Left ventricle myocardium inferior (tissue), 1 donor: ENCODE results near the gene DIPK2A. TPM values are rescaled to one million over a fixed set of nuclear protein-coding genes. Genes with fewer than 3 reads are reported as not detected.
A peak's percentile ranks its signal among the peaks of the same experiment; 100 is the strongest.

ENCODE experiments used
- DNase-seq: peaks from one replicate; pipeline ENCODE4 v3.0.0-alpha.2; 2020
- H3K27ac ChIP-seq: fragments of 200-600 bp; replicated peaks from 2 replicates; pipeline ENCODE4 v1.8.0; 2021
- H3K27me3 ChIP-seq: fragments of 200-600 bp; 2 replicates; pipeline ENCODE4 v1.8.0; 2021; ENCODE audit warnings: low read depth
- H3K36me3 ChIP-seq: fragments of 200-600 bp; 2 replicates; pipeline ENCODE4 v1.8.0; 2021
- H3K4me1 ChIP-seq: fragments of 200-600 bp; 2 replicates; pipeline ENCODE4 v1.8.0; 2021
- H3K4me3 ChIP-seq: fragments of 200-600 bp; 2 replicates; pipeline ENCODE4 v1.8.0; 2021; ENCODE audit warnings: mild to moderate bottlenecking, moderate library complexity
- H3K9me3 ChIP-seq: fragments of 200-600 bp; replicated peaks from 2 replicates; pipeline ENCODE4 v1.8.0; 2021
- intact Hi-C: fragments of 100-400 bp; cut with micrococcal nuclease; formaldehyde crosslinking; loops from one replicate; pipeline ENCODE4 v1.11.0; 2022
- total RNA-seq: library from RNA; stranded (reverse); fragmentation: NEBNext Ultra II Directional; extraction: Animal tissue kit (Norgen Biotek cat#: 25700); gene quantifications from one replicate; pipeline ENCODE4 v1.2.1, GENCODE V29; 2021
- TF ChIP-seq, protein P1 (sequence below): fragments of 200-600 bp; IDR thresholded peaks from 2 replicates; pipeline ENCODE4 v1.8.0; 2021; ENCODE audit warnings: antibody characterized with exemption, mild to moderate bottlenecking, borderline replicate concordance
- donor health status: DM: no; HTN: yes; CAD: no; lungs with severe emphysema.

The DIPK2A gene
- total RNA-seq, 1 donor from 2014 or later = 8.4 TPM

DNA sequence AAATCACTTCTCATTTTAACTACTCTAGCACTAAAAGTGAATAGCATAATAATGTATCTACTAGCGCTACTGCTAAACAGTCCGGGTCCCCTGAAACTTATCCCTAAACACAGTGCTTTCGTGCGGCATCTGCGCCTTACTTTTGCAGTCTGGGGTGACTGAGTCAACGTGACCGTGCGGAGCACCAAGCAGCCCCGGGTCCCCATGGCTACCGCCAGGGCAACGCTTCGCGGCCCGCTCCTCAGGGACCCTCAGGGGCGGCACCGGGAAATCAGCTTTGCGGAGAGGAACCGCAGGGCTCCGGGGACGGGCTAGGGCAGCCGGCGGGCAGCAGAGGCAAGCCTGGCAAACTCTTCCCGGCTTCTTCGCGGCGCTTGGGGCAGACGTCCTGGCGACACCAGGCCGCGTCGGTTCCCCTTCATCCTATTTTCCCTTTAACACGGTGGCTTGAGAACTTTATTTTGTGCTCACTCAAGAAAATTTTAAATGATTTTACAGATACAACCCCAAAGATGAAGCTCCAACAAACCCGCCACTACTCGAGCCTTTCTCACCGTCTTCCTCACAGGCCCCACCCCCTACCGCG, 757 bp upstream of the DIPK2A start:
- peak; percentile 35 for DNase-seq
- no peaks in the 10 kb centered on the region for H3K36me3 ChIP-seq
- H3K4me3 ChIP-seq = peak overlapping the region; percentile 96
- peak overlapping the region; percentile 99 for H3K27ac ChIP-seq
- H3K27me3 ChIP-seq = no peaks in the 10 kb centered on the region
- no peaks in the 10 kb centered on the region for H3K9me3 ChIP-seq
- TF ChIP-seq, protein P1, sequence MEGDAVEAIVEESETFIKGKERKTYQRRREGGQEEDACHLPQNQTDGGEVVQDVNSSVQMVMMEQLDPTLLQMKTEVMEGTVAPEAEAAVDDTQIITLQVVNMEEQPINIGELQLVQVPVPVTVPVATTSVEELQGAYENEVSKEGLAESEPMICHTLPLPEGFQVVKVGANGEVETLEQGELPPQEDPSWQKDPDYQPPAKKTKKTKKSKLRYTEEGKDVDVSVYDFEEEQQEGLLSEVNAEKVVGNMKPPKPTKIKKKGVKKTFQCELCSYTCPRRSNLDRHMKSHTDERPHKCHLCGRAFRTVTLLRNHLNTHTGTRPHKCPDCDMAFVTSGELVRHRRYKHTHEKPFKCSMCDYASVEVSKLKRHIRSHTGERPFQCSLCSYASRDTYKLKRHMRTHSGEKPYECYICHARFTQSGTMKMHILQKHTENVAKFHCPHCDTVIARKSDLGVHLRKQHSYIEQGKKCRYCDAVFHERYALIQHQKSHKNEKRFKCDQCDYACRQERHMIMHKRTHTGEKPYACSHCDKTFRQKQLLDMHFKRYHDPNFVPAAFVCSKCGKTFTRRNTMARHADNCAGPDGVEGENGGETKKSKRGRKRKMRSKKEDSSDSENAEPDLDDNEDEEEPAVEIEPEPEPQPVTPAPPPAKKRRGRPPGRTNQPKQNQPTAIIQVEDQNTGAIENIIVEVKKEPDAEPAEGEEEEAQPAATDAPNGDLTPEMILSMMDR = peak; percentile 28
- intact Hi-C loops = no loop called here
- H3K4me1 ChIP-seq = peaks cover 45% of the 10 kb centered on the region

DNA sequence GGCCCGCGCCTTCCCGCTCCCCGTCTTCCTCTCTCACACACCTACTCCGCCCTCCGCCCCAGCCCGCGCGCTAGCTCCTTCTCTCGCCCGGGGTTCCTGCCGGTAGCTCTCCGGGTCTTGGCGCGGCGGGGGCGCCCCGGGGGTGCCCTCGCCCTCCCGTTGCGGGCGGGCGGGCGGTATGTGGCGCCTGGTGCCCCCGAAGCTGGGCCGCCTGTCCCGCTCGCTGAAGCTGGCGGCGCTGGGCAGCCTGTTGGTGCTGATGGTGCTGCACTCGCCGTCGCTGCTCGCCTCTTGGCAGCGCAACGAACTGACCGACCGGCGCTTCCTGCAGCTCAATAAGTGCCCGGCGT, 507 bp downstream of the DIPK2A start:
- Histone ChIP-seq H3K4me3 (peak overlapping the region; percentile 96), H3K9me3 (no peaks in the 10 kb centered on the region), H3K27ac (peak overlapping the region; percentile 99), H3K4me1 (peaks cover 50% of the 10 kb centered on the region), H3K27me3 (no peaks in the 10 kb centered on the region), H3K36me3 (no peaks in the 10 kb centered on the region)
- TF ChIP-seq, protein P1 = no peak
- no peak for DNase-seq
- intact Hi-C loops = no loop called here

DNA sequence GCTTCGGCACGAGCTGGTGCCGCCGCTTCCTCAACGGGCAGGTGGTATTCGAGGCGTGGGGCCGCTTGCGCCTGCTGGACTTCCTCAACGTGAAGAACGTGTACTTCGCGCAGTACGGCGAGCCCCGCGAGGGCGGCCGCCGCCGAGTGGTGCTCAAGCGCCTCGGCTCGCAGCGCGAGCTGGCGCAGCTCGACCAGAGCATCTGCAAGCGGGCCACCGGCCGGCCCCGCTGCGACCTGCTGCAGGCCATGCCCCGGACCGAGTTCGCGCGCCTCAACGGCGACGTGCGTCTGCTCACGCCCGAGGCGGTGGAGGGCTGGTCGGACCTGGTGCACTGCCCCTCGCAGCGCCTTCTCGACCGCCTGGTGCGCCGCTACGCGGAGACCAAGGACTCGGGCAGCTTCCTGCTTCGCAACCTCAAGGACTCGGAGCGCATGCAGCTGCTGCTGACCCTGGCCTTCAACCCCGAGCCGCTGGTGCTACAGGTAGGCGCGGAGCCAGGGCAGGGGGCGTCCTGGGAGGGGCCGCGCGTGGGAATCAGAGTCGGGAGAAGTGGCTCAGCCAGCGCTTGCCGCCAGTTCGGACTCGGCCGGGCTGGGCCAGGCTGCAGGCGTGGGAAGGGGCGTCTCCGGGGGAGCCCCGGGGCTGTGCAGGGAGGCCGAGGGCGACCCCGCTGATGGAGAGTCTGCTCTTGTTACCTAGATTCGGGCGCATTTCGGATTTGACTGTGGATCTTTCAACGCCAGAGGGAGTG, 1.1 kb downstream of the DIPK2A start:
- Histone ChIP-seq H3K9me3 (no peaks in the 10 kb centered on the region), H3K36me3 (no peaks in the 10 kb centered on the region), H3K4me1 (peaks cover 50% of the 10 kb centered on the region), H3K4me3 (peak overlapping the region; percentile 96), H3K27ac (peak overlapping the region; percentile 99), H3K27me3 (no peaks in the 10 kb centered on the region)
- peak; percentile 70 for DNase-seq
- intact Hi-C loops = no loop called here
- TF ChIP-seq, protein P1 = peak; percentile 62

DNA sequence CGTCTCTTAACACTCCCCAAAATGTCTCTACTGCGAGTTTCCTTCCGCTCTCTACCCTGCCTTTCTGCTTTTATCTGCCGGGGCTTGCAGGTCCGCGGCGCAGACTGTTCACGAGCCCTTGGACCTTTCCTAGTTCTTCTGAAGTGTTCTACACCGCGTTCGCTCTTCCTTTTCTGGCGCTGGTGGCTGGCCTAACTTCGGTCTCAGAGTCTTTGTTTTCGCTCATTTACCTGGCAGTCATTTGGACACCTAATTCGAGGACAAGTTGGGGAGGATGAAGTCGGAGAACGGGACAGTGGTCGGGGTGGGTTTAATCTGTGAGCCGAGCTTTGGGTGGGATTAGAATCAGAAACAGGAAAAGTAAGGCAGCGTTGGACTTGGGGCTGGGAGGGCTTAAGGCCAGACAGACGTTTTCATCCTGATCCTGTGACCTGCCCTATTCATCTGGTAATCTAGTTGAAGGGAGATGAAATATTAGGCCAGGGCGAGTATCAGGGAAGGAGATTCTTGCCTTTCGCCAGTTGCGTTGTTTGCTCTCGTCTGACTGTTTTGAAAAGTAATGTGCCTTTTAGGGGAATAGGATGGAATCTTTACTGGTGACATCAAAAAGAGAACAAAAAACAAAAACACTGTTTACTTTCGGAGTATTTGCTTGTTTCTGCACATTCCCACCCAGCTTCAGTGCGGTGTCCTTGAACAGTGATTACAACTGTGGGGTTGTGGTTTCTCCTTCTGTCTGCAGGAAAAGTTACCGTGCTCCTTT, 1.8 kb downstream of the DIPK2A start:
- peak overlapping the region; percentile 96 for H3K4me3 ChIP-seq
- DNase-seq = no peak
- H3K9me3 ChIP-seq = no peaks in the 10 kb centered on the region
- peaks cover 50% of the 10 kb centered on the region for H3K4me1 ChIP-seq
- H3K36me3 ChIP-seq = no peaks in the 10 kb centered on the region
- H3K27me3 ChIP-seq = no peaks in the 10 kb centered on the region
- intact Hi-C loops = no loop called here
- H3K27ac ChIP-seq = peak overlapping the region; percentile 99
- TF ChIP-seq, protein P1 = no peak

DNA sequence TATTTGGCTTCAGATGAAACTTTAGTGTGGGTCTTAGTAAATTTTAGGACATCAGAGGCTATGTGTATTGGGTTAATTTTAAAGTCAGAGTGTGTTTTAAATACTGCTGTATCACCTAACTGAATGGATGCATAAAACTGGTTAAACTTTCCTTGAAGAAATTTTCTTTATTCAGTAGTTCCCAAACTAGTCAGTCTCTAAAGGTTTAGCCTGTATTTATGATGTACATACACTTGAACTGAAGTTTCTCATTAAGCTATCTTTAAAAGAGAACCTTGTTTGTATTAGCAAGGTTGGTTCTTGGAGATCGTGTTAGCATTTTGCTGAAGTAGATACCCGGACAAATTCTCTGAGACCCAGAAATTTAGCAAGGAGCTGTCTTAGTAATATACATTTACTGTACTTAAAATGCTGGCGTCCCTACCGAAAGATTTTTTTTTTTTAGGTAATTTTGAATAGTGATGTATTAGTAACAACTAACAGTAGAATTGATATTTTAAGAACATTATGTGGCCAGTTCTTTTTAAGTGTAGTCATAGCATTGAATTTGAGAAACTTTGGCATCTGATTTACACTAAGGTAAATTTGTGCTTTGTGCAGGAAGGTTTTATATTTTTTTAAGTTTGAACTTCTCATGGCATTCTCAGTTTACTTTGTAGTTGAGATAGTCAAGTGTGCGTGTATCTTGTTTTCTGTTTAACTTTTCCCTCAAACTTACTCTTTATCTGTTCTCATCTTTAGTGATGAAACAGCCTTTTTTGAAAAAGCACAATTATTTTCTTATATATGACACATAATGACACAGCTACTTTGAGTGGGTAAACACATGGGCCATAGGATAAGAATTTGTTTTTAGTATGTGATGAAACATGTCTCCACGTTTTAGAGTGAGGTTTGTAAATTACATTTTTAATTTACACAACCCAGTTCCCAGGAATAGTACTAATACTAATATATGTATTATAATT, 2.9 kb downstream of the DIPK2A start:
- Histone ChIP-seq H3K36me3 (no peaks in the 10 kb centered on the region), H3K4me3 (peak overlapping the region; percentile 96), H3K27ac (peak overlapping the region; percentile 99), H3K9me3 (no peaks in the 10 kb centered on the region), H3K27me3 (no peaks in the 10 kb centered on the region), H3K4me1 (peaks cover 60% of the 10 kb centered on the region)
- DNase-seq = no peak
- intact Hi-C loops = no loop called here
- TF ChIP-seq, protein P1 = no peak
